Measurements from ENCODE around the gene SORBS1.

The SORBS1 gene

DNA sequence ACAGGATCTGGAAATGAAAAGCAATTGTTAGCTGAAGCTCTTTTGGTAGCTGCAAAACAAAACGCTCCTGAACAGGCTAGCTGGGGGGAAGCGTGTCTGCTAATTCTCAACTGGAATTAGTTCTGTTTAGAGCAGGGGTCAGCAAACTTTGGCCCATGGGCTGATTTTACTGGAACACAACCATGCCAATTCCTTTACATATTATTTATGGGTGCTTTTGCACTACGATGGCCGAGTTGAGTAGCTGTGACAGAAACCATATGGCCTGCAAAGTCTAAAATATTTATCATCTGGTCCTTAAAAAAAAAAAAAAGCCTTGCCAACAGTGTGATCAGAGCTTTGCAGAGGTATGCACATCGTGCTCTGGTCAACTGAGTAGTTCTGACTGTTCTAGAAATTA is 162.0 kb downstream of the SORBS1 start:
- TF ChIP-seq CTCF (IDR thresholded peaks at IDR 0.05; ENCODE audit: extremely low read depth, insufficient read depth, missing control alignments) = no peak
- in situ Hi-C loops (cut with MboI; ENCODE audit: low pct_unique_long_range_greater_than_20kb, low sequenced_read_pairs, unreplicated experiment) = no loop called here
- no peak for DNase-seq (ENCODE audit: low spot score)

GRCh38 chr10:95397747-95398146 is 163.4 kb downstream of the SORBS1 start:
- DNase-seq (ENCODE audit: low spot score) = no peak
- TF ChIP-seq CTCF (IDR thresholded peaks at IDR 0.05; ENCODE audit: extremely low read depth, insufficient read depth, missing control alignments) = no peak
- in situ Hi-C loops (cut with MboI; ENCODE audit: low pct_unique_long_range_greater_than_20kb, low sequenced_read_pairs, unreplicated experiment) = no loop called here

DNA sequence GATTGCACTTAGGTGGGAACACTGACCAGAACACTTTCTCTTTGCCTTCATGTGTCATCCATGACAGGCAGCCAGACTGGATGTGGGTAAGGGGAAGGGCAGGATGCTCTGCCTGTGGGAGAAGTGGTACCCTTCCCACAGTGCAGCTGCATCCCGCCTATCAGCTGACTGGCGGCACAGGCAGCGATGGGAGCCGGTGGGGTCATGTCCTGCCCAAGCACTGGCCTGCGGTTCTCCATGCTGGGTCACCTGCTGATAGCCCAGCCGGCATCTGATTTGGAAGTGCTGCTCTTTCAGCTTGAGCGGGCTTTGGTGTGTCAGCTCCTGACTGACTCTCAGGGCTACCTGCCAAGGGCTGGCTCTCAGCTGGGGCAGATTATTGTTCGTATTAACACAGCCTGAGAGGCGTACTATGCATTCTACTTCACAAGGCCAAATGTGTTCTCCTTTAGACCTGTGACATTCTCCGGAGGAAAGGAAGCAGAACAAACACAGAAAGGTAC is 165.2 kb downstream of the SORBS1 start:
- no peak for TF ChIP-seq CTCF (IDR thresholded peaks at IDR 0.05; ENCODE audit: extremely low read depth, insufficient read depth, missing control alignments)
- DNase-seq (ENCODE audit: low spot score) = no peak
- in situ Hi-C loops (cut with MboI; ENCODE audit: low pct_unique_long_range_greater_than_20kb, low sequenced_read_pairs, unreplicated experiment) = no loop called here

GRCh38 chr10:95394161-95394880 is 166.8 kb downstream of the SORBS1 start:
- in situ Hi-C loops (cut with MboI; ENCODE audit: low pct_unique_long_range_greater_than_20kb, low sequenced_read_pairs, unreplicated experiment) = no loop called here
- peak; percentile 48 for DNase-seq (ENCODE audit: low spot score)

GRCh38 chr10:95392681-95393164 is 168.4 kb downstream of the SORBS1 start:
- peak; percentile 60 for DNase-seq (ENCODE audit: low spot score)
- in situ Hi-C loops (cut with MboI; ENCODE audit: low pct_unique_long_range_greater_than_20kb, low sequenced_read_pairs, unreplicated experiment) = no loop called here
- TF ChIP-seq CTCF (IDR thresholded peaks at IDR 0.05; ENCODE audit: extremely low read depth, insufficient read depth, missing control alignments) = no peak

More at GRCh38 chr10:95394161-95394880, 166.8 kb downstream of the SORBS1 start:
- TF ChIP-seq CTCF (IDR thresholded peaks at IDR 0.05; ENCODE audit: extremely low read depth, insufficient read depth, missing control alignments) = no peak

- no peak for DNase-seq (ENCODE audit: low spot score)
- TF ChIP-seq CTCF (IDR thresholded peaks at IDR 0.05; ENCODE audit: extremely low read depth, insufficient read depth, missing control alignments) = no peak
- in situ Hi-C loops (cut with MboI; ENCODE audit: low pct_unique_long_range_greater_than_20kb, low sequenced_read_pairs, unreplicated experiment) = no loop called here
These were observed 169.0 kb downstream of the SORBS1 start for GRCh38 chr10:95392217-95392584.

Data from GM13977 (cell line).